Measurements from ENCODE around the gene SYNJ2BP.

The SYNJ2BP gene

GRCh38 chr14:70391493-70392391, 25.1 kb downstream of the SYNJ2BP start:
- DNase-seq: no peak

- no peak for DNase-seq
Observed at GRCh38 chr14:70382536-70382935, 34.4 kb downstream of the SYNJ2BP start.

GRCh38 chr14:70380824-70381223, 36.1 kb downstream of the SYNJ2BP start:
- DNase-seq: no peak

- no peak for DNase-seq
Observed at GRCh38 chr14:70378696-70379095, 38.2 kb downstream of the SYNJ2BP start.

Data from bone marrow (tissue), 2 donors.